GM08714 (cell line): ENCODE data around the gene DUS3L.
"Not testable (repeated sequence)": the region's sequence is repeated elsewhere in the genome, so short reads cannot be mapped to it uniquely, and the experiment has no call there.

Experiments
- H3K4me3 ChIP-seq: fragments of 200-500 bp; sonication (Bioruptor generic); 2 replicates; pipeline ENCODE4 v1.5.1; 2014; ENCODE audit warnings: mild to moderate bottlenecking, low read length, inconsistent platforms
- ZNF274 ChIP-seq: IDR thresholded peaks from 2 replicates; pipeline ENCODE4 v1.6.1; 2012; ENCODE audit warnings: mild to moderate bottlenecking, low read depth, low read length

DUS3L gene

DNA sequence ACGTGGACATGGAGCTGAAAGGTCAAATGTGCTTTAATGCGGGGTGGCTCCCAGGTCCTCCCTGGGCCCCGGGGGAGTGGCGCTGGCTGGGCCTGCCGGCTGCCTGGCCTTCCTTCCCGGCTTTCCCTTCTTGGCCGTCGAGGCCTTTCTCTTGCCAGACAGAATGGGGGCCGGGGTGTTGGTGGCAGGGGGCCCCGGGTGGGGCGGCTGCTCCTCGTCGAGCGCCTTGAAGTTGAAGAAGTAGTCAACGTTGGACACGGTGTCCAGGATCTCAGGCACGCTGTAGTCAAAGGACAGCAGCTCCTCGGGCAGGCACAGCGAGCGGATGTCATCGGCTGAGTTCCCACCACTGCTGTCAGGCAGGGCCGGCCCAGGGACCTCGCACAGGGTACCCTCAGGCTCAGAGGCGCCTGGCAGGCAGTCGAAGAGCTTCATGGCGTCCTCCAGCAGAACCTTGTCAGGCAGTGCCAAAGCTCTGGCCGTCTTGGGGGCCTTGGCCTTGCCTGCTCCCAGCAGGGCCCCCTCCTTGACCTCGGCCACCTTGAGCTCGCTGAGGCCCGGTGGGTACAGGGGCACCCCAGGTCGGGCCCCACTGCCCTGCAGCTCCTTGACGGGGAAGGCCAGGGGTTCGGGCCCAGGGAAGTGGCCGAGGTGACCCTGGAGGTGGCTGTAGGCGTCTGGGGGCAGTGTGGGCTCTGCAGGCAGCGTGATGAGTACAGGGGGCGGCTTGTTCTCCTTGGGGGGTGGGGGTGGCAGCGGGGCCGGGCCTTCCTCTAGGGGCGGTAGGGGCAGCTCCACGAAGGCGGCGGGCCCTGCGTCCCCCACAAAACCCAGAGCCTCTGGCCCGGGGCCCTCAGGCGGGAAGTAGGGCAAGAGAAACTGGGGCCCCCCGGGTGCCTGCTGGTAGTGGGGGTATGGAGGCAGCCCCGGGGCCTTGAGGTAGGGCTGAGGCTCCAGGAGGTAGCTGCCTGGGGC is 7.7 kb downstream of the DUS3L start:
- H3K4me3 ChIP-seq, result no peak overlapping the region
- TF ChIP-seq ZNF274, result no peak

DNA sequence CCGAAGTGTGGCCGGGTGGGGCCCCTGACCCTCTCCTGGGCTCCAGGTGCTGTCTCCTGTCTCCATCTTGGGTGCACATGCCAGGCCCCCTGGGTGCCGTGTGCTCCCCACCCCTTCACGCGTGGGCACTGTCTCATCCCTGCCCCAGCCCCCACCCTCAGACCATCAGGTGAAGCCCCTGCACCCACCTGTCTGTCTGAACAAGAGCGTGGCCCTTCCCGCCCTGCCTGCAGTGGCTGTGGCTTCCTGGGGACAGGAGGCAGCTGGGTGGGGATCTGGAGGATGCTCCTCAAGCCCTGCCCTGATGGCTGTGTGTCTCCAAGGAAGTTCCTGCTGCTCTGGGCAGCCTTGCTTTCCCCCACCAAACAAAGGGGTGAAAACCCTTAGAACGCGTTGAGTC is 8.6 kb downstream of the DUS3L start:
- TF ChIP-seq ZNF274, result no peak

DNA sequence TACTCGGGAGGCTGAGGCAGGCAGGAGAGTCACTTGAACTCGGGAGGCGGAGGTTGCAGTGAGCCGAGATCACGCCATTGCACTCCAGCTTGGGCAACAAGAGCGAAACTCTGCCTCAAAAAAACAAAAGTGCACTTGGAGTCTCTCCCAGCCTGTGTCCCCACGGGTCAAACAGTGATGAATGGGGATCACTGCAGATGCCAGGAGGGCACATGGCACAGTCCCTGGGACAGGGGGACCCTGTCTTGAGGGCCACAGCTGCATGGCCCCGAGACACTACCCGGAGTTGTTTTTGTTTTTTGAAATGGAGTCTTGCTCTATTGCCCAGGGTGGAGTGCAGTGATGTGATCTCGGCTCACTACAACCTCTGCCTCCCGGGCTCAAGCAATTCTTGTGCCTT is 10.0 kb downstream of the DUS3L start:
- not testable (repeated sequence) for H3K4me3 ChIP-seq

More for the DNA sequence above, 8.6 kb downstream of the DUS3L start:
- no peak overlapping the region for H3K4me3 ChIP-seq

DNA sequence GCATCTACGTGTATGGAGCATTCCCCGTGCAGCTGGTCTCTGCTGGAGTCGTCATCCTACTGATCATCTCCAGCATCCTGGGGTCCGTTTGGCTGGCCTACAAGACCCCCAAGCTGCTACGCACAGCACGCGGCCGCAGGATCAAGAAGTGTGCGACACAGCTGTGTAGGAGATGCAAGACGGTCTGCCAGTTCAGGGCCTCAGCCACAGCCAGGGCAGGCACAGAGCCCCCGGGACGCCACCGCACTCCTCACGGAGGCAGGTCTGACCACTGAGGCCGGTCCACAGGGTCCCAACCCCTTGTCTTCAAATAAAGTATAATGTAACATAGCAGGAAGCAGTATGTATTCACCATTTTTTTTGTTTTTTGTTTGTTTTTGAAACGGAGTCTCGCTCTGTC is 12.6 kb downstream of the DUS3L start:
- no peak overlapping the region for H3K4me3 ChIP-seq
- TF ChIP-seq ZNF274, result no peak

DNA sequence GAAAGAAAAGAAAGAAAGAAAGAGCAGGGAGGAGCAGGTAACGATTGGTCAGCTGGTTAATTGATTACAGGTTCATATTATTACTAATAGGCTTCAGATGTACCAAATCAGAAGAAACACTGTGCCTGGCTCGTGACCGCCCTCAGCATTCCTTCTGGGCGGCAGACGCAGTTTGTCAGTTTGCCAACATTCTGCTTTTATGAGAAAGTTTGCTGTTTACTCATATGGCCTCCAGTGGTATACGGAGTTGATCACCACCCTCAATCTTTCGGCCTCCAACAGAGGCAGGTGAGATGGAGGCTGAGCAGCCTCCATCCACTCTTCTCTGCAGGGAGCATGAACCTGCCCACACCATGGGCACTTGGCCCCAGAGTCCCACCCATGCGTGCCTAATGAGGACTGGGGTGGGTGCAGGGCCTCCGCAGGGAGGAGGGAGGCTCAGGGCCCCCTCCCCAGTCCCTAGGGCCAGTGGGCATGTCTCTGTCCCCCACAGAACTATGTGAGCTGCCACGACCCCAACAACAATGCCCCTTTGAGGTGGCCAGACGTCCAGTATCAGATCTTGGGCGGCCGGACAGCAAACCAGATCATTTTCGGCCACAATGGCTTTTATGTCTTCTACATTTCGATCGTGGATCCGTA is 15.2 kb downstream of the DUS3L start:
- no peak overlapping the region for H3K4me3 ChIP-seq
- no peak for TF ChIP-seq ZNF274

DNA sequence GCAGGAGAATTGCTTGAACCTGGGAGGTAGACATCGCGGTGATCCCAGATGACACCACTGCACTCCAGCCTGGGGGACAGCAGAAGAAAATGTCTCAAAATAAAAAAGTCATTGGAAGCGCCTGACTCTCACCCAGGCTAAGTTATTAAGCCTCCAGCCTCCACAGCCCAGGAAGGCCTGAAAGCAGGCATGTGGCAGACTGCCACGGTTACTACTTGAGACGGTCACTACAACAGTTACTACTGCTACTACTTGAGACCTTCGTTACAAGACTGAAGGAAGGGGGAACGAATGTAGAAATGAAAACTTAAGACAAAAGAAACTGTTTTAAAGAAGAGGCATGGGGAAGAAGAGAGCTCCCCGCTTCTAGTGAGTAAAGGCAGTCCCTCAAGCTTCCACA is 16.0 kb downstream of the DUS3L start:
- no peak overlapping the region for H3K4me3 ChIP-seq
- TF ChIP-seq ZNF274, result no peak

DNA sequence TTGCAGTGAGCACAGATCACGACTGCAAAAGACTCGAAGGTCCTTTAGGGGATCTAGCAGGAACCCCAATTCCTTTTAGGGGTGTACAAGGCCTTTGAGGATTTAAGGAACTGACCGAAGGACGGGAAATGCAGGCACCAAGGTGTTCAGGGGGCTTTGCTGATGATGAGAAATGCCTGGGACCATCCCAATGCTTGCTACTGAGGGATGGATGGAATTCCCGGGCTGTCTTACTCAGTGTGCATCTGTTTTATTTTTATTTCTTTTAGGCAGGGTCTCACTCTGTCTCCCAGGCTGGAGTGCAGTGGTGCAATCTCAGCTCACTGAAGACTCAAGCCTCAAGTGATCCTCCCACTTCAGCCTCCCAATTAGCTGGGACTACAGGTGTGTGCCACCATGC is 17.7 kb downstream of the DUS3L start:
- H3K4me3 ChIP-seq, result no peak overlapping the region
- no peak for TF ChIP-seq ZNF274

DNA sequence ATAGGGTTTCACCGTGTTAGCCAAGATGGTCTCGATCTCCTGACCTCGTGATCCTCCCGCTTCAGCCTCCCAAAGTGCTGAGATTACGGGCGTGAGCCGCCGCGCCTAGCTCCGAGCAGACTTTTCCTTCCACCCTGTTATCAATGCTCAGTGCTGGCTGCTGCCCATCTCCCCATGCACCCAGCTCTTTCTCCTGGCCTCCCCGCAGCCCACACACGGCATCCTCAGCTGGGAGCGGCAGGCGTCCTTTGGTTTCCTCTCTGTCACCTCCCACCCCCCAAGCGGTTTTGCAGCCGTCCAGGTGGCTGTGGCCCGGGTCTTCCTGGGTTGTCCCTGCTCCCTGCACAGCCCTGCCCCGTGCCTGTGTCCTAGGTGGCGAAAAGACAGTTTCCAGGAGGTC is 18.5 kb downstream of the DUS3L start:
- H3K4me3 ChIP-seq, result no peak overlapping the region
- no peak for TF ChIP-seq ZNF274

DNA sequence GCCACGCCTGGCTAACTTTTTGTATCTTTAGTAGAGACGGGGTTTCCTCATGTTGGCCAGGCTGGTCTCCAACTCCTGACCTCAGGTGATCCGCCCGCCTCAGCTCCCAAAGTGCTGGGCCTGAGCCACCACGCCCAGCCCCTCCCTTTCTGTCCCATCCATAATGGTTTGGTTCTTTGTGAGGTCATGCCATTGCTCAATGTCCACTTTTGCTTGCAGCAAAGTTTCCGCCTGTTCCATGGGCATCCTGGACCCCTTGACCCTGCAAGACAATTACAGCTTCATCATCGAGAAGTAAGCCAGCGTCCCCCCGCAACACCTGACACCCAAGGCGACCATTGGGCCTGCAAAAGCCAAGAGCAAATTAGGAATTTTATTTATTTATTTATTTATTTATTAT is 23.0 kb downstream of the DUS3L start:
- no peak for TF ChIP-seq ZNF274
- no peak overlapping the region for H3K4me3 ChIP-seq

DNA sequence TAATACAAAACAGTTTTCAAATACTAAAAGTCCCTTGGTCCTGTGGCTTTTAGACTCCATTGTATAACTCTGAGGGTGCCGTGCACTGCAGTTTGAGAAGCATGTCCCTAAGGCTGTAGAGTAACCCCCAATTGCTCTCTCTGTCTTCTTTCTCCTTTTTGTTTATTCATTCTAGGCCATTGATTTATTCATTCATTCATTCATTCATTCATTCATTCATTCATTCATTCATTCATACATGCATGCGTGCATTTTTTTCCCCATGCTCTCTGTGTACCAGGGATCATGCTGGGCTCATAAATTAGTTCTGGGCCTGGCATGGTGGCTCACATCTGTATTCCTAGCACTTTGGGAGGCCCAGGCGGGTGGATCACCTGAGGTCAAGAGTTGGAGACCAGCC is 25.7 kb downstream of the DUS3L start:
- no peak for TF ChIP-seq ZNF274
- H3K4me3 ChIP-seq, result no peak overlapping the region

DNA sequence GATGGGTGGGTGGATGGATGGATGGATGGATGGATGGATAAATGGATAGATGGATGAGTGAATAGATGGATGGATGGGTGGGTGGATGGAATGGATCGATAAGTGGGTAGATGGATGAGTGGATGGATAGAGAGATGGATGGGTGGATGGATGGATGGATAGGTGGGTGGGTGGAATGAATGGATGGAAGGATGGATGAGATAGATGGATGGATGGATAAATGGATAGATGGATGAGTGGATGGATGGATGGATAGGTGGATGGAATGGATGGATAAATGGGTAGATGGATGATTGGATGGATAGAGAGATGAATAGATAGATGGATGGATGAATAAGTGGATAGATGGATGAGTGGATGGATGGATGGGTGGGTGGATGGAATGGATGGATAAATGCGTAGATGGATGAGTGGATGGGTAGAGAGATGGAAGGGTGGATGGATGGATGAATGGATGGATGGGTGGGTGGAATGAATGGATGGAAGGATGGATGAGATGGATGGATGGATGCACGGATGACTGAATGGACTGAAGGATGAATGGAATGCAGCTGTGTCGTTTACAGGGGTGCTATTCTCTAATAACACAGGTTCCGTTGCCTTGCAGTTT is 28.2 kb downstream of the DUS3L start:
- TF ChIP-seq ZNF274, result no peak
- no peak overlapping the region for H3K4me3 ChIP-seq

DNA sequence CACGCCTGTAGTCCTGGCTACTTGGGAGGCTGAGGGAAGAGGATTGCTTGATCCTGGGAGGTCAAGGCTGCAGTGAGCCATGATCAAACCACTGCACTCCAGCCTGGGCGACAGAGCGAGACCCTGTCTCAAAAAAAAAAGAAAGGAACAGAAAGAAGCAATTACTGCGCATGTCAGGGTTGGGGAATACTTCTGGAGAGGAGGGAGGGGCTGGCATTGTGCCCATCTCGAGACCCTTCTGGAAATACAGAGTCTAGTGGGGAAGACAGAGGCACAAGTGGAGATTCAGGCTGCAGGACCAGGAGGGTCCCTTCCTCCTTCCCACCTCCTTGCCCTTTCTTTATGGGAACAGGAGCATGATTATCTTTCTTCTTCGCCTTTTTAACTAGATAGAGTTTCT is 37.2 kb downstream of the DUS3L start:
- no peak for TF ChIP-seq ZNF274
- H3K4me3 ChIP-seq, result no peak overlapping the region

DNA sequence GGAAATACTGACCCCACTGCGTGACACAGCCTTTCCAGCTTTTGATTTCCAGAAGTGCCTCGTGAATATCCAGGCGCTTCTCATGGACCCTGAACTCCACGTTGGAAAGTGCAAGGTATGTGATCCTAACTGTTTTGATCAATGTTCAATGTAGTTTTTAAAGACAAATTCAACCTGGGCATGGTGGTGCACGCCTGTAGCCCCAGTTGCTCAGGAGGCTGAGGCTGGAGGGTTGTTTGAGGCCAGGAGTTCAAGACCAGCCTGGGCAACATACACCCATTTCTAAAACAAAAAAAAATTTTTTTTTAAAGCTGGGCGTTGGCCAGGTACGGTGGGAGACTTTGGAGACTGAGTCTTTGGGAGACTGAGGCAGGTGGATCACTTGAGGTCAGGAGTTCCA is 39.3 kb downstream of the DUS3L start:
- TF ChIP-seq ZNF274, result no peak
- no peak overlapping the region for H3K4me3 ChIP-seq

DNA sequence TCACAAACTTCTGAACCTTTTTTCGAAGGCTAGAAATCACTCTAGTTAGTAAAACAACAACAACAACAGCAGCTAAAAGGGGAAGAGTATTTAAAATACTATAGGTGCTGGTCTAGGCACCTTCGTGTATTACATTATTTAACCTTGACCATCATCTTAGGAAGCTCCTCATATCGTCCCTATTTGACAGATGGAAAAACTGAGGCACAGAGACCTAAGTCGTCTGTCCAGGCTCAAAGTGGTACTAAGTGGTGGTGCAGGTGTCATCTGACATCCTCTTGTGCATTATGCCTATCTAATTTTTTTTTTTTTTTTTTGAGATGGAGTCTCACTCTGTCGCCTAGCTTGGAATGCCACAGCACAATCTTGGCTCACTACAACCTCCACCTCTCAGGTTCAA is 41.5 kb downstream of the DUS3L start:
- TF ChIP-seq ZNF274, result no peak
- no peak overlapping the region for H3K4me3 ChIP-seq

DNA sequence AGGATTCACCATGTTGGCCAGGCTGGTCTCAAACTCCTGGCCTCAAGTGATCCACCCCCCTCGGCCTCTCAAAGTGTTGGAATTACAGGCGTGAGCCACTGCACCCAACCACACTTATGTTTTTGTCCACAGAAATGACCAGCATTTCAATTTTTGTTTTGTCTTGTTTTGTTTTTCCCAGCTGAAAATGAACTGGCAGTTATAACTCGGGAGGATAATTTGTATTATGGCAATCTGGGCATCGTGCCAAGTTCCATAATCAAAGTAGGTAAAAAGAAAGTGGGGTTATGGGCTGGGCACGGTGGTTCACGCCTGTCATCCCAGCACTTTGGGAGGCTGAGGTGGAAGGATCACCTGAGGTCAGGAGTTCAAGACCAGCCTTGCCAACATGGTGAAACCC is 42.0 kb downstream of the DUS3L start:
- H3K4me3 ChIP-seq, result not testable (repeated sequence)

DNA sequence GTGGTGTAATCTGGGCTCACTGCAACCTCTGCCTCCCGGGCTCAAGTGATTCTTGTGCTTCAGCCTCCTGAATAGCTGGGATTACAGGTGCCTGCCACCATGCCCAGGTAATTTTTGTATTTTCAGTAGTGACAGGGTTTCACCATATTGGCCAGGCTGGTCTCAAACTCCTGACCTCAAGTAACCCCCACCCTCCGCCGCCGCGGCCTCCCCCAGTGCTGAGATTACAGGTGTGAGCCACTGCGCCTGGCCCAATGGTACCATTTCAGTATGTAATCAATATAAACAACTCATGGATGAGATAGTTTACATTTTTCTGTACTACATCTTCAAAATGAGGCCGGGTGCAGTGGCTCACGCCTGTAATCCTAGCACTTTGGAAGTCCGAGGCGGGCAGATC is 46.0 kb downstream of the DUS3L start:
- H3K4me3 ChIP-seq, result not testable (repeated sequence)
